ENCODE data around the gene MORC1.

Gene MORC1

DNA sequence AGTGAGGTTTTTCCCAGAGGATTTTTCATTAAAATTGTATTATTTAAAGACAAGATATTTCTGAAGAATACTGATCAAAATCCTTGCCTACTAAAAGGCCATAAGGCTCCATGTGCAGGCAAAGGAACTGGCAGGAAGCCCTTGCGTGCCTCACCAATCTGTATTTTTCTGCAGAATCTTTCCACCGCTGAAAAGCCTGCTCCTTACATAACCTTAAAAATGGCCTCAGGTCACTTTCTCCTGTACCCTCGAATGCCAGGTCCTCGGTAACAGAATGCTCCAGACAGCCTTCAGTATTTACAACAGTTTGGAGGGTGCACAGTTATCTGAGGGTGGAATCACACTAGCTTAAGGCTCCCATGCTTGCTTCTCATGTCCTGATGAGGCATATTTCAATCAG is 3.2 kb downstream of the MORC1 start:
- no peak for TF ChIP-seq CTCF (conservative IDR thresholded peaks at IDR 0.05; ENCODE audit: low read depth, low read length)
- H3K4me3 ChIP-seq (ENCODE audit: low read length), result no peak overlapping the region
- DNase-seq (ENCODE audit: low read depth), result no peak

GRCh38 chr3:109112946-109113760 is 4.8 kb downstream of the MORC1 start:
- DNase-seq (ENCODE audit: low read depth), result no peak
- TF ChIP-seq CTCF (conservative IDR thresholded peaks at IDR 0.05; ENCODE audit: low read depth, low read length), result no peak
- no peak overlapping the region for H3K4me3 ChIP-seq (ENCODE audit: low read length)

GRCh38 chr3:109109574-109109973 is 8.4 kb downstream of the MORC1 start:
- no peak for TF ChIP-seq CTCF (conservative IDR thresholded peaks at IDR 0.05; ENCODE audit: low read depth, low read length)
- DNase-seq (ENCODE audit: low read depth), result no peak
- no peak overlapping the region for H3K4me3 ChIP-seq (ENCODE audit: low read length)

DNA sequence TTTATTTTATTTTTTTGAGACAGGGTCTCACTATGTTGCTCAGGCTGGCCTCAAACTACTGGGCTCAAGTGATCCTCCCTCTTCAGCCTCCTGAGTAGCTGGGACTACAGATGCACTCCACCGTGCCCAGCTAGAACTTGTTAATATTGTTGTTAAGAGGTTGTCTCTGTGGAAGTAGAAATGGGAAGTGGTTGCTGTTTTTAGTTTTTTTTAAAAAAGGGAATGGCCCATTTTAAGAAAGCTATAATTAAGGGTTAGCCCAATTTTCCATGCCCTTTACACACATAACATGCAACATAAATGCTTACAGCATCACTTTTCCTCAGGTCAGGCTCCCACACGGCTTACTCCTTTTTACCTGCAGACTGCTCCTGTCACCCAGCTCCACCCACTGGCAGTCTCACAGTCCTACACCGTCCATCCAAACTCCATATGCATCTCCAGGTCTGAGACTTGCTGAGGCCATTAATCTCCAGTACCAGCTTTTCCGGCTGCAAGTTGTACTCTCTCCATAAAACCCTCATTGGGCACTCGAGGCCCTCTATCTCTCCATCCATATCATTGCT is 19.8 kb downstream of the MORC1 start:
- no peak for DNase-seq (ENCODE audit: low read depth)
- H3K4me3 ChIP-seq (ENCODE audit: low read length), result no peak overlapping the region
- peak; percentile 53 for TF ChIP-seq CTCF (conservative IDR thresholded peaks at IDR 0.05; ENCODE audit: low read depth, low read length)

- no peak overlapping the region for H3K4me3 ChIP-seq (ENCODE audit: low read length)
- no peak for DNase-seq (ENCODE audit: low read depth)
- no peak for TF ChIP-seq CTCF (conservative IDR thresholded peaks at IDR 0.05; ENCODE audit: low read depth, low read length)
Measured at GRCh38 chr3:109095166-109095565, 22.8 kb downstream of the MORC1 start.

GRCh38 chr3:109093561-109093960 is 24.4 kb downstream of the MORC1 start:
- H3K4me3 ChIP-seq (ENCODE audit: low read length), result no peak overlapping the region
- TF ChIP-seq CTCF (conservative IDR thresholded peaks at IDR 0.05; ENCODE audit: low read depth, low read length), result no peak
- no peak for DNase-seq (ENCODE audit: low read depth)

- TF ChIP-seq CTCF (conservative IDR thresholded peaks at IDR 0.05; ENCODE audit: low read depth, low read length), result no peak
- no peak for DNase-seq (ENCODE audit: low read depth)
- no peak overlapping the region for H3K4me3 ChIP-seq (ENCODE audit: low read length)
Measured at GRCh38 chr3:109091846-109092245, 26.1 kb downstream of the MORC1 start.

Data from retinal pigment epithelial cell (primary cell).